Measurements from ENCODE around the gene MYL6.
"Not testable (repeated sequence)": the region's sequence is repeated elsewhere in the genome, so short reads cannot be mapped to it uniquely, and the experiment has no call there.

DNA sequence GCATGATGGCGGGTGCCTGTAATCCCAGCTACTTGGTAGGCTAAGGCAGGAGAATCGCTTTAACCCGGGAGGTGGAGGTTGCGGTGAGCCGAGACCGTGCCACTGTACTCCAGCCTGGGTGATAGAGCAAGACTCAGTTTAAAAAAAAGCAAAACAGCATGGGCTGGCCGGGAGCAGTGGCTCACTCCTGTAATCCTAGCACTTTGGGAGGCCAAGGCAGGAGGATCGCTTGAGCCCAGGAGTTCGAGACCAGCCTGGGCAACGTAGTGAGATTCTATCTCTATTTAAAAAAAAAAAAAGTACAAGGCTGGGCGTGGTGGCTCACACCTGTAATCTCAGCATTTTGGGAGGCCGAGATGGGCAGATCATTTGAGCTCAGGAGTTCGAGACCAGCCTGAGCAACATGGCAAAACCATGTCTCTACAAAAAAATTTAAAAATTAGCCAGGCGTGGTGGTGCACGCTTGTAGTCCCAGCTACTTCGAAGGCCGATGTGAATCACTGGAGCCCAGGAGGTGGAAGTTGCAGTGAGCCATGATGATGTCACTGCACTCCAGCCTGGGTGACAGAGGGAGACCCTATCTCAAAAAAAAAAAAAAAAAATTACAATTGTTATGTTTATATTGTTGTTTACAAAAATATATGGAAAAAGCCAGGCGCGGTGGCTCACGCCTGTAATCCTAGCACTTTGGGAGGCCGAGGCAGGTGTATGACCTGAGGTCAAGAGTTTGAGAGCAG is 1.5 kb upstream of the MYL6 start:
- TF ChIP-seq TRIM24 (IDR thresholded peaks at IDR 0.05); CEBPB (tag; IDR thresholded peaks at IDR 0.05); ZNF780A (CRISPR knock-in tag; IDR thresholded peaks at IDR 0.05); EP300 (IDR thresholded peaks at IDR 0.05; ENCODE audit: low read length); FUS (optimal IDR thresholded peaks at IDR 0.05; ENCODE audit: low read depth, low read length); MAFF (IDR thresholded peaks at IDR 0.05; ENCODE audit: low read length): not testable (repeated sequence)
- TF ChIP-seq, protein P1, sequence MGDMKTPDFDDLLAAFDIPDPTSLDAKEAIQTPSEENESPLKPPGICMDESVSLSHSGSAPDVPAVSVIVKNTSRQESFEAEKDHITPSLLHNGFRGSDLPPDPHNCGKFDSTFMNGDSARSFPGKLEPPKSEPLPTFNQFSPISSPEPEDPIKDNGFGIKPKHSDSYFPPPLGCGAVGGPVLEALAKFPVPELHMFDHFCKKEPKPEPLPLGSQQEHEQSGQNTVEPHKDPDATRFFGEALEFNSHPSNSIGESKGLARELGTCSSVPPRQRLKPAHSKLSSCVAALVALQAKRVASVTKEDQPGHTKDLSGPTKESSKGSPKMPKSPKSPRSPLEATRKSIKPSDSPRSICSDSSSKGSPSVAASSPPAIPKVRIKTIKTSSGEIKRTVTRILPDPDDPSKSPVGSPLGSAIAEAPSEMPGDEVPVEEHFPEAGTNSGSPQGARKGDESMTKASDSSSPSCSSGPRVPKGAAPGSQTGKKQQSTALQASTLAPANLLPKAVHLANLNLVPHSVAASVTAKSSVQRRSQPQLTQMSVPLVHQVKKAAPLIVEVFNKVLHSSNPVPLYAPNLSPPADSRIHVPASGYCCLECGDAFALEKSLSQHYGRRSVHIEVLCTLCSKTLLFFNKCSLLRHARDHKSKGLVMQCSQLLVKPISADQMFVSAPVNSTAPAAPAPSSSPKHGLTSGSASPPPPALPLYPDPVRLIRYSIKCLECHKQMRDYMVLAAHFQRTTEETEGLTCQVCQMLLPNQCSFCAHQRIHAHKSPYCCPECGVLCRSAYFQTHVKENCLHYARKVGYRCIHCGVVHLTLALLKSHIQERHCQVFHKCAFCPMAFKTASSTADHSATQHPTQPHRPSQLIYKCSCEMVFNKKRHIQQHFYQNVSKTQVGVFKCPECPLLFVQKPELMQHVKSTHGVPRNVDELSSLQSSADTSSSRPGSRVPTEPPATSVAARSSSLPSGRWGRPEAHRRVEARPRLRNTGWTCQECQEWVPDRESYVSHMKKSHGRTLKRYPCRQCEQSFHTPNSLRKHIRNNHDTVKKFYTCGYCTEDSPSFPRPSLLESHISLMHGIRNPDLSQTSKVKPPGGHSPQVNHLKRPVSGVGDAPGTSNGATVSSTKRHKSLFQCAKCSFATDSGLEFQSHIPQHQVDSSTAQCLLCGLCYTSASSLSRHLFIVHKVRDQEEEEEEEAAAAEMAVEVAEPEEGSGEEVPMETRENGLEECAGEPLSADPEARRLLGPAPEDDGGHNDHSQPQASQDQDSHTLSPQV (IDR thresholded peaks at IDR 0.05): not testable (repeated sequence)
- TF ChIP-seq, protein P2, sequence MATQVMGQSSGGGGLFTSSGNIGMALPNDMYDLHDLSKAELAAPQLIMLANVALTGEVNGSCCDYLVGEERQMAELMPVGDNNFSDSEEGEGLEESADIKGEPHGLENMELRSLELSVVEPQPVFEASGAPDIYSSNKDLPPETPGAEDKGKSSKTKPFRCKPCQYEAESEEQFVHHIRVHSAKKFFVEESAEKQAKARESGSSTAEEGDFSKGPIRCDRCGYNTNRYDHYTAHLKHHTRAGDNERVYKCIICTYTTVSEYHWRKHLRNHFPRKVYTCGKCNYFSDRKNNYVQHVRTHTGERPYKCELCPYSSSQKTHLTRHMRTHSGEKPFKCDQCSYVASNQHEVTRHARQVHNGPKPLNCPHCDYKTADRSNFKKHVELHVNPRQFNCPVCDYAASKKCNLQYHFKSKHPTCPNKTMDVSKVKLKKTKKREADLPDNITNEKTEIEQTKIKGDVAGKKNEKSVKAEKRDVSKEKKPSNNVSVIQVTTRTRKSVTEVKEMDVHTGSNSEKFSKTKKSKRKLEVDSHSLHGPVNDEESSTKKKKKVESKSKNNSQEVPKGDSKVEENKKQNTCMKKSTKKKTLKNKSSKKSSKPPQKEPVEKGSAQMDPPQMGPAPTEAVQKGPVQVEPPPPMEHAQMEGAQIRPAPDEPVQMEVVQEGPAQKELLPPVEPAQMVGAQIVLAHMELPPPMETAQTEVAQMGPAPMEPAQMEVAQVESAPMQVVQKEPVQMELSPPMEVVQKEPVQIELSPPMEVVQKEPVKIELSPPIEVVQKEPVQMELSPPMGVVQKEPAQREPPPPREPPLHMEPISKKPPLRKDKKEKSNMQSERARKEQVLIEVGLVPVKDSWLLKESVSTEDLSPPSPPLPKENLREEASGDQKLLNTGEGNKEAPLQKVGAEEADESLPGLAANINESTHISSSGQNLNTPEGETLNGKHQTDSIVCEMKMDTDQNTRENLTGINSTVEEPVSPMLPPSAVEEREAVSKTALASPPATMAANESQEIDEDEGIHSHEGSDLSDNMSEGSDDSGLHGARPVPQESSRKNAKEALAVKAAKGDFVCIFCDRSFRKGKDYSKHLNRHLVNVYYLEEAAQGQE (IDR thresholded peaks at IDR 0.05; ENCODE audit: borderline replicate concordance): not testable (repeated sequence)
- TF ChIP-seq, protein P2 (CRISPR knock-in tag; IDR thresholded peaks at IDR 0.05; ENCODE audit: low read depth): not testable (repeated sequence)

Measured in K562 (cell line).